ENCODE measurements around the gene ASGR2. TPM values are rescaled to one million over a fixed set of nuclear protein-coding genes. Genes with fewer than 3 reads are reported as not detected.
A peak's percentile ranks its signal among the peaks of the same experiment; 100 is the strongest.

ASGR2 gene
- total RNA-seq, 1 experiment from 2014 or later: not detected

DNA sequence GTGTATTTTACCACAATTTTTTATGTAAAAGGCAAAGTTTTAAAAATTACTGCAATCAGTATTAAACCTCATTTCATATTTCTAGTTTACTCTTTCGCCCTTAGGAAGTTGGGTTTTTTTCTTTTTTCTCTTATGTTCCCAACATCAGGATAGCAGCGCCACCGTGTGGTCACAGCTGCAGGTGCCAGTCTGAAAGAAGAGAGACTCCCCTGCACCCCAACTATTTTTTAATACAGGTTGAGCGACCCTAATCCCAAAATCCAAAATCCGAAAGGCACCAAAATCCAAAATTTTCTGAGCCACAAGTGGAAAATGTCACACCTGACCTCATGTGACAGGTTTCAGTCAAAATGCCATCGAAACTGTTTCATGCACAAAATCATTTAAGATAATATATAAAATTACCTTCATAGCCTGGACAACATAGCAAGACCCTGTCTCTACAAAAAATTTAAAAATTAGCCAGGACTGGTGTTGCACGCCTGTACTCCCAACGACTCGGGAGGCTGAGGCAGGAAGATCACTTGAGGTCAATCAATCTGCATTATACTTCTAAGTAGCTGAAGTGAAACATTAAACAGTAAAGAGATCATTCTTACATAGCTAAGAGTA lies 21.8 kb upstream of the ASGR2 start:
- peak overlapping the region; percentile 72 for H2AFZ ChIP-seq (ENCODE audit: low read length)
- H3K9me2 ChIP-seq (replicated peaks; ENCODE audit: low read length): no peaks in the 10 kb centered on the region
- TF ChIP-seq CTCF (conservative IDR thresholded peaks at IDR 0.05; ENCODE audit: low read depth, low read length) (peak; percentile 90), EZH2phosphoT487 (IDR thresholded peaks at IDR 0.05; ENCODE audit: borderline replicate concordance, low read length) (no peak), EZH2 (IDR thresholded peaks at IDR 0.05; ENCODE audit: low read length, unreplicated experiment) (no peak)
- H3K4me2 ChIP-seq (ENCODE audit: low read length): peak overlapping the region; percentile 81
- no peak overlapping the region for H3K27ac ChIP-seq (ENCODE audit: low read length)
- no peaks in the 10 kb centered on the region for H3K27me3 ChIP-seq (ENCODE audit: low read length)
- H3K36me3 ChIP-seq (ENCODE audit: low read depth, low read length): no peaks in the 10 kb centered on the region
- intact Hi-C loops (cut with micrococcal nuclease): loop anchor here (1.0 kb wide), 2 partner anchors 84 to 90 kb away; no protein-coding TSS in a partner anchor
- no peaks in the 10 kb centered on the region for H3F3A ChIP-seq (ENCODE audit: low read length, unreplicated experiment)
- DNase-seq (peak; percentile 76), ATAC-seq (peak; percentile 48; the same call in 1 of the 2 replicates)
- CTCF ChIA-PET: interaction anchor here (1.3 kb wide), 1 partner anchor 90 kb away, joined by 3 read pairs; no protein-coding TSS in a partner anchor
- peak overlapping the region; percentile 60 for H3K9ac ChIP-seq (ENCODE audit: low read length)
- no peaks in the 10 kb centered on the region for H4K20me1 ChIP-seq (ENCODE audit: low read length)
- no peaks in the 10 kb centered on the region for H3K9me3 ChIP-seq (ENCODE audit: low read length)
- H3K4me1 ChIP-seq (ENCODE audit: insufficient read depth, low read length): peaks cover 12% of the 10 kb centered on the region; the same call in 1 of the 2 replicates
- H3K79me2 ChIP-seq (ENCODE audit: low read length): no peaks in the 10 kb centered on the region
- H3K4me3 ChIP-seq (ENCODE audit: low read length): peak overlapping the region; percentile 61
- POLR2A ChIA-PET (ENCODE audit: unreplicated experiment): no interaction called here
- no TSS peak for BruUV-seq (replicated peaks)

- Histone ChIP-seq H3K79me2 (ENCODE audit: low read length) (no peaks in the 10 kb centered on the region), H3K27me3 (ENCODE audit: low read length) (no peaks in the 10 kb centered on the region), H3K4me1 (ENCODE audit: insufficient read depth, low read length) (peaks cover 9% of the 10 kb centered on the region; the same call in 1 of the 2 replicates), H3F3A (ENCODE audit: low read length, unreplicated experiment) (no peaks in the 10 kb centered on the region), H3K9ac (ENCODE audit: low read length) (no peak overlapping the region), H3K4me2 (ENCODE audit: low read length) (no peak overlapping the region), H3K4me3 (ENCODE audit: low read length) (no peak overlapping the region), H3K9me3 (ENCODE audit: low read length) (no peaks in the 10 kb centered on the region), H3K9me2 (replicated peaks; ENCODE audit: low read length) (no peaks in the 10 kb centered on the region), H3K36me3 (ENCODE audit: low read depth, low read length) (no peaks in the 10 kb centered on the region), H2AFZ (ENCODE audit: low read length) (no peak overlapping the region), H3K27ac (ENCODE audit: low read length) (no peak overlapping the region), H4K20me1 (ENCODE audit: low read length) (no peaks in the 10 kb centered on the region)
- intact Hi-C loops (cut with micrococcal nuclease): no loop called here
- ATAC-seq: no peak
- POLR2A ChIA-PET (ENCODE audit: unreplicated experiment): no interaction called here
- no peak for DNase-seq
- CTCF ChIA-PET: interaction anchor here (1.5 kb wide), 1 partner anchor 88 kb away, joined by 6 read pairs; no protein-coding TSS in a partner anchor
- TF ChIP-seq EZH2phosphoT487 (IDR thresholded peaks at IDR 0.05; ENCODE audit: borderline replicate concordance, low read length) (no peak), EZH2 (IDR thresholded peaks at IDR 0.05; ENCODE audit: low read length, unreplicated experiment) (no peak)
- no TSS peak for BruUV-seq (replicated peaks)
Measured at GRCh38 chr17:7133916-7134315, 19.3 kb upstream of the ASGR2 start.

DNA sequence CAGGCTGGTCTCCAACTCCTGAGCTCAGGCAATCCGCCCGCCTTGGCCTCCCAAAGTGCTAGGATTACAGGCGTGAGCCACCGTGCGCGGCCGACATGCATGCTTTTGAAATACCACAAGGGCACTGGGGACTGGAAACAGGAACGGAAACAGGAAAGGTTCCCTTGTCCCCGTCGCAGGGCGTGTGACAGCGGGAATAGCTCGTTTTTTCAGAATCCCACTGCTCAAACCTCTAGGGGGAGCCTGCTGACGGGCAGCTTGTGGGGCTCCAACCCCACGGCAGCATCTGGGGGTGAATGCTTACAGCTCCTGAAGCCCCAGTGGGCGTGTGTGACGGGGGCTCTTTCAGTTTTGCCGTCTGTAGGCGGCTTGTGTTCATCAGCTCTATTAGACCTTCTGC lies 18.8 kb upstream of the ASGR2 start:
- TF ChIP-seq EZH2phosphoT487 (IDR thresholded peaks at IDR 0.05; ENCODE audit: borderline replicate concordance, low read length) (no peak), EZH2 (IDR thresholded peaks at IDR 0.05; ENCODE audit: low read length, unreplicated experiment) (no peak), CTCF (conservative IDR thresholded peaks at IDR 0.05; ENCODE audit: low read depth, low read length) (peak; percentile 26; the same call in 1 of the 2 replicates)
- H3K9me2 ChIP-seq (replicated peaks; ENCODE audit: low read length): no peaks in the 10 kb centered on the region
- intact Hi-C loops (cut with micrococcal nuclease): no loop called here
- H3K9me3 ChIP-seq (ENCODE audit: low read length): no peaks in the 10 kb centered on the region
- no peak overlapping the region for H3K4me2 ChIP-seq (ENCODE audit: low read length)
- no peaks in the 10 kb centered on the region for H4K20me1 ChIP-seq (ENCODE audit: low read length)
- no peak for DNase-seq
- POLR2A ChIA-PET (ENCODE audit: unreplicated experiment): no interaction called here
- no peak overlapping the region for H2AFZ ChIP-seq (ENCODE audit: low read length)
- BruUV-seq (replicated peaks): no TSS peak
- H3F3A ChIP-seq (ENCODE audit: low read length, unreplicated experiment): no peaks in the 10 kb centered on the region
- H3K27me3 ChIP-seq (ENCODE audit: low read length): no peaks in the 10 kb centered on the region
- H3K79me2 ChIP-seq (ENCODE audit: low read length): no peaks in the 10 kb centered on the region
- H3K4me3 ChIP-seq (ENCODE audit: low read length): no peak overlapping the region
- no peak overlapping the region for H3K27ac ChIP-seq (ENCODE audit: low read length)
- CTCF ChIA-PET: interaction anchor here (0.6 to 1.5 kb wide), 2 partner anchors 88 to 108 kb away, joined by 3 to 6 read pairs; no protein-coding TSS in a partner anchor
- ATAC-seq: no peak
- peaks cover 9% of the 10 kb centered on the region; the same call in 1 of the 2 replicates for H3K4me1 ChIP-seq (ENCODE audit: insufficient read depth, low read length)
- no peak overlapping the region for H3K9ac ChIP-seq (ENCODE audit: low read length)
- H3K36me3 ChIP-seq (ENCODE audit: low read depth, low read length): no peaks in the 10 kb centered on the region

Measured in PC-3 (cell line).